Ramos (cell line): Measurements from ENCODE around the gene MAOB.

Source experiments
- in situ Hi-C: fragments of 300-500 bp; cut with MboI; formaldehyde crosslinking; loops from one replicate; pipeline ENCODE4 v1.14.3; 2022; ENCODE audit warnings: low sequenced_read_pairs; ENCODE audit not compliant: unreplicated experiment

The MAOB gene

GRCh38 chrX:43720961-43721360, 161.3 kb downstream of the MAOB start:
- in situ Hi-C loops = no loop called here

DNA sequence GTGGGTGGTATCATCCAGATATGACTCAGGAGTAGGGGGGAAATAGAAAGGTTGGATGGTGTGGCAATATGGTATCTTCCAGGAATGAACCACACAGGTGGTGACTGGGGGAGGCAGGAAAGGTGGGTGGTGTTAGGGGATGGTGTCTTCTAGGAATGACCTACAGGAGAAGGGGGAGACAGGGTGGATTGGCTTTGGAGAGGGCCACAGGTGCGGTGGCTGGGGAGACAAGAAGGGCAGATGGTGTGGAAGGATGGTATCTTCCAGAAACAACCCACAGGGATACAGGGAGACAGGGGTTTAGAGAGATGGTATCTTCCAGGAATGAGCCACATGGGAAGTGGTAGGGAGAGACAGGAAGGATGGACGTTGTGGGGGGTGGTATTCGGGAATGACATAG, 162.2 kb downstream of the MAOB start:
- in situ Hi-C loops = no loop called here

DNA sequence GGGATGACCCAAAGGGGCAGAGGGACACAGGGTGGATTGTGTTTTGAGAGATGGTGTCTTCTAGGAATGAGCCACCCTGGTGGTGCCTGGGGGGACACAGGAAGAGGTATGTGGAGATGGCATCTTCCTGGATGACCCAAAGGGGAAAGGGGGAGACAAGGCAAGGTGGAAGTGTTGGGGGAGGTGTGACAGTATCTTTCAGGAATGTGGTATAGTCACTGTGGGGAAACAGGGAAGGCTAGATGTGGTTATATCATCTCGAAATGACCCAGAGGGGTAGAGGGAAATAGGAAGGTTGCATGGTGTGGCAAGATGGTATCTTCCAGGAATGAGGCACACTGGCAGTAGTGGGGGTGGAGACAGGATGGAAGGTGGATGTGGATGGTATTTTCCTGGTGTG, 163.3 kb downstream of the MAOB start:
- in situ Hi-C loops = no loop called here

DNA sequence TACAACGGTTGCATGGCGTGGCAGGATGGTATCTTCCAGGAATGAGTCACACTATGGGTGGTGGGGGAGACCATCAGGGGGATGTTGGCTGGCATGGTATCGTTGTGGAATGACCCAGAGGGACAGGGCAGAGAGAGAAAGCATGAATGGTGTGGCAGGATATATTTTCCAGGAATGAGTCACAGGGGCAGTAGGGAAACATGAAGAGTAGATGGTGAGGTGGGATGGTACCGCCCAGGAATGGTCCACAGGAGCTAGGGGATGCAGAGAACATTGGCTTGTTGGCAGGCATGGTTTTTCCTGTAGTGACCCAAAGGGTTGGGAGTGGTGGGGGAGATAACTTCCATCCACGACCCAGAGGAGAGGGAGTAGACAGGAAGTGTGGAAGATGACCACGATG, 163.7 kb downstream of the MAOB start:
- in situ Hi-C loops = no loop called here

- in situ Hi-C loops = no loop called here
Observed at GRCh38 chrX:43718081-43718480, 164.2 kb downstream of the MAOB start.

- in situ Hi-C loops = no loop called here
Observed at GRCh38 chrX:43717161-43717560, 165.1 kb downstream of the MAOB start.

DNA sequence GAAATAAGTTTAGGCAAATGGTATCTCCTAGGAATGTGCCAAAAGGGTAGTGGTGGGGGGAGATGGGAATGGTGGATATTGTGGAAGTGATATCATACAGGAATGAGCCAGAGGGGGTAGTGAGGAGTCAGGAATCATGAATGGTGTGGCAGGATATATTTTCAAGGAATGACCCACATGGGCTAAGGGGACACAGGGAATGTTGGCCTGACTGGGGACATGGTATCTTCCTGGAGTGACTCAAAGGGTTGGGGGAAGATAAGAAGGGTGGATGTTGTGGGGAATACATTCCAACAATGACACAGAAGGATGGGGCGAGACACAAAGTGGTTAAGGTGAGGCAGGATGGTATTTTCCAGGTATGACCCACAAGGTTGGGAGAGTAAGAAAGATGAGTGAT, 165.6 kb downstream of the MAOB start:
- in situ Hi-C loops = no loop called here
